Activated CD8-positive, alpha-beta memory T cell treated with anti-CD3 and anti-CD28 coated beads for 36 hours (primary cell): ENCODE data around the gene CD247. TPM values are rescaled to one million over a fixed set of nuclear protein-coding genes. Genes with fewer than 3 reads are reported as not detected.

Experiments
- CTCF ChIA-PET: fragments of 350-600 bp; sonication (Branson Sonifier 250); formaldehyde crosslinking; loops from one replicate; lab custom pipeline; 2021; ENCODE audit warnings: antibody characterized with exemption; lab: Charles Lee
- POLR2A ChIA-PET: fragments of 350-600 bp; sonication (Branson Sonifier 250); formaldehyde crosslinking; loops from one replicate; lab custom pipeline; 2021; ENCODE audit warnings: antibody characterized with exemption; lab: Charles Lee
- total RNA-seq, 2 experiments: library from RNA; stranded (reverse); gene quantifications; one replicate each; pipeline ENCODE4 v1.2.3, GENCODE V29; 2021

Gene CD247
- total RNA-seq, 2 experiments from 2014 or later: 157 to 159 TPM

DNA sequence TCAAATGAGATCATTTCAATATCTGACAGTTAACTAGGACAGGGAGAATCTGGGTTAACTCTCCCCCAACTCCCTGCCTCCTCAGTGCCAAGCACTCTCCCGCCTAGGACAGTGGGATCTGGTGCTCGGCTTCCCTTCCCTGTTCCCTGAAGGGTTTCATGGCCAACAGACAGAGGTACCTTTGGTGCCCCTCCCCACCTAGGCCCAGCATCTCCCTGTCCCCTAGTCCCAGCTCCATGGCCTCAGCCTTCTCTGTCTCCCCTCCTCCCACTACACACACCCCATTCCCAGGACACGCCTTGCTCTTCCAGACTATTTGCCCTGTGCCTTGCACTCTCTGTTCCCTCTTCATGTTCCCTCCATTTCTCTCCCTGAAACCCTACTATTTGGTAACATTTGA is 77.1 kb downstream of the CD247 start:
- POLR2A ChIA-PET: no interaction called here

DNA sequence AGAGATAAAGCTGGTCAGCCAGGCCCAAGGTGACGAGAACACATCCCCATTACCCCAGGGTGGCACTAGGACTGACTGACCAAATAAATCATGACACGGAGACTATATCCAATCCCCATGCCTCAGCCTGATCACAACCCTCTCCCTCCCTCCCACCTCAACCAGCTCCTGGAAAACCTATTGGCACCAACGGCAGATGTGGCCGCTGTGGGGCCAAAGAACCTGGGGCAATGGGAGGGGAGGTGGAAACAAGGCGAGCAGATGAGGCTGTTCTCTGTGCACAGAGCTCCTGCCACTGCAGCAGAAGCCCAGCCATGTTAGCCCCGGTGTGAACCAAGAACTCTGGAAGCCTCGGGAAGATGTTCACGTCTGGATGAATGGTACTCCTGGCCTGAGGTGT is 77.6 kb downstream of the CD247 start:
- POLR2A ChIA-PET: no interaction called here
- CTCF ChIA-PET: interaction anchor here (1.4 kb wide), 1 partner anchor 93 kb away, joined by 5 read pairs; no protein-coding TSS in a partner anchor

More for the DNA sequence above, 77.1 kb downstream of the CD247 start:
- CTCF ChIA-PET: interaction anchor here (1.4 kb wide), 1 partner anchor 92 kb away, joined by 5 read pairs; no protein-coding TSS in a partner anchor

DNA sequence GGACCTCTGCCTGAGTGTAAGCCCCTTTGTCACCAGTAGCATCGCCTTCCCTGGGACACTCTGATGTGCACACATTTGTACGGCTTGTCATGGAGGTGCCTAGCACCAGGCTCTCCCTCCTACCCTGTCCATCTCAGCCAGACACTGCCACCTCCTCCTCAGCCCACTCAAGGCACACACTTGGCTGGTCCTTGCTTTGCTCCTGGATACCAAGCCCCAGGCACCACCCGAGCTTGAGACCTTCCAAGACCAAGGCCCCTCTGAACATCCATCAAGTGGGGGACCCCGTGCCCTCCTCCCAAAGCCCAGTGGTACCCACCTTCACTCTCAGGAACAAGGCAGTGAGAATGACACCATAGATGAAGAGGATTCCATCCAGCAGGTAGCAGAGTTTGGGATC is 78.0 kb downstream of the CD247 start:
- CTCF ChIA-PET: no interaction called here
- POLR2A ChIA-PET: no interaction called here

DNA sequence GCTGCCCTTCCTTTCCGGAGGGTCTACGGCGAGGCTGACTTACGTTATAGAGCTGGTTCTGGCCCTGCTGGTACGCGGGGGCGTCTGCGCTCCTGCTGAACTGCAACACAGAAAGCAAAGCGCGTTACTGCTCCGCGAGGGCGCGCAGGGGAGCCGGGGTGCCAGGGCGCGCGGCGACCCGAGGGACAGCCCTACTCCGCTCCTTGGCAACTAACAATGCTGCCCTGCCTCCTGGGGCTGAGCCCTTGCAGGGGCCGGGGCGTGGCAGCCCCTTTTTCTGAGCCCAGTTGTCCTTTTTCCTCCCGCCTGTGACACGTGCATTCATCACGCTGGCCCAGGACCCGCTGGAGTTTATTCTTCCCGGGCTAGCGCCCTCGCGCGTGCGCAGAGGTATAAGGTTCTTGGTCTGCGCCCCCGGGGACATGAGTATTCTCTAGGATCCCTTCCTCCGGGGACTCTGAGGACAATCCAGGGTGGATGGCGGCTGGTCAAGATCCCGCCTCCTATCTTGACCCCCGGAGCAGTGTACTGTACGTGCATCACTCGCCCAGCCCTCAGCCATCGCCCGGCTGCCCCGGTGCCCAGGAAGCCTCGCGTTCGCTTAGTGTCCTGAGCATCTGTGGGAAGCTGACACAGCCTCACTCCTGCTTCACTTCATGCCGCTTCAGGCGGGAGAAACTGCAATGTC is 78.9 kb downstream of the CD247 start:
- POLR2A ChIA-PET: interaction anchor here (0.6 kb wide), 1 partner anchor 61 kb away, joined by 4 read pairs; no protein-coding TSS in a partner anchor
- CTCF ChIA-PET: interaction anchor here (1.1 to 1.8 kb wide), 3 partner anchors 8 to 101 kb away, joined by 3 to 5 read pairs (median 4); no protein-coding TSS in a partner anchor

DNA sequence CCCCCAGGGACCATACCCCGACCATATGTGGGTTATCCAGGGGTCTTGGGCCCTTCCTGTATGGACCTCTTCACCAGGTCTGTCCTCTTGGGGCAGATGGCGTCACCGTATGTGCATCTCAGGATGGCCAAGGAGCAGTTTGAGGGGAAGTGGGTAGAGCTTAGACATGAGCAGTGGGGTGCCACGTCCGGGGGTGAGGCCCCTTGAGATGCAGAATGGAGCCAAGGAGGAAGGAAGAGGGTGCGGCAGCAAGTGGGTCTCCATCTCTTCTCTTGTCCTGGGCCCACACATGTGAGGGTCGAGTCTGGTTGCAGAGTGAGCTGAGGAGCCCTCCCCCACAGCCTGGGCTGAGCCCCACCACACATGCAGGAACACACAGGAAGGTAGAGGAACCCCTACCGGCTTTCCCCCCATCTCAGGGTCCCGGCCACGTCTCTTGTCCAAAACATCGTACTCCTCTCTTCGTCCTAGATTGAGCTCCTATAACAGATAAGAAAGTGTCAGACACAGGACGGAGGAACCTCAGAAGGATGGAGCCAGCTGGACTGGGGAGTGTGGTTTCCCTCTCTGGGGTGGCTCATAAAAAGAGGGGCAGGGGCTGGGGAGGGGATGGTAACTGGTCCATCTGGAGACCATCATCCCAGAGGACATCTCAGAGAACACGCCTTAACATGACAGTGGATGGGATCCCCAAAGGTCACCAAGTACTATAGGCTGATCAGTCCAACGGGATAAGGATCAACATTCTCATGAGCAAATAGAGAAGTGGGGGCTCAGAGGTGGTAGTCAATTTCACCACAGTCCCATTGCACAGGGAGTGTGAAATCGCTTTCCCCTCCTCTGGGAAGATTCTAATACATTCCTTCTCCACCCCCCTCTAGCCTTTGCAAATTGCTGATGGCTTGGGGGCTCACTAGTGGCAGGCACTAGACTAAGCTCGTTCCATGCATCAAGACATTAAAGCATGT is 79.9 kb downstream of the CD247 start:
- ChIA-PET POLR2A (interaction anchor here (0.6 to 1.0 kb wide), 2 partner anchors 9 to 262 kb away, joined by 4 to 5 read pairs; no protein-coding TSS in a partner anchor), CTCF (interaction anchor here (0.9 to 1.8 kb wide), 5 partner anchors 9 to 373 kb away, joined by 3 to 5 read pairs (median 3); no protein-coding TSS in a partner anchor)

DNA sequence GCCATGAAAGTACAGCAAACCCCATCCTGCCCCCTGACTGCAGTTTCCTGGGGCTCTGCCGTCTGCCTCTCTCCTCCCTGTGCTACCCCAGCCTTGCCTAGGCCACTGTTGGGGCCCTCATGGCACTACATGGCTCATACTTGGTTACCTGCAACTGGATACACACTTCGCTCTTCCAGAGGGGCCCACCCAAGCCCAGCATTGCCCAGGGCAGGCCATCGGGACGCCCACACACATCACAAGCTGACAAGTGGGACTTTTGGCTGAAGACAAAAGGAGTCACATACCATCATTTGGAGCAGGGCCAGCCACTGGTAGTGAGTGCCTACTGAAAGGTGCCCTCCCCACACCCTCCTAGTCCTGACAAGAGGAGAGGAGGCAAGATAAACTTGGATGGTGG is 82.8 kb downstream of the CD247 start:
- POLR2A ChIA-PET: no interaction called here
- CTCF ChIA-PET: no interaction called here

DNA sequence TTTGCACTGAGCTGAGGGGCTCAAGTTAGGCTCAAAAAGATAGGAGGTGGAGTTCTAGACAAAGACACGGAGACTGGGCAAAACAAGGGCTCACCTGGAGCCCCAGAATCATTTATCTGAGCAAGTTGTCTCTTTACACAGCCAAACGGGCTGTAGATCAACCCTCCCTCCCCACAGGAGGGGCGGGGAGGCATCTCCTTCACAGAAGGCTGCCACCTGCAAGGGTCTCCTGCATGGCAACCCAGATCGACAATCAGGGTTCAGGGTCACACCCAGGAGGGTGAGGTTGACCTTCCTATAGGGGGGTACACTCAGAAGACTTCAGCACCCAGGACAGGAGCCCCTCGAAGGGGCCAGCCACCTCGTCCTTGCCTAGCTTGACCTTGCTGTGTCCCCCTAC is 84.0 kb downstream of the CD247 start:
- ChIA-PET CTCF (interaction anchor here (0.9 to 1.0 kb wide), 2 partner anchors 22 to 106 kb away, joined by 3 read pairs; no protein-coding TSS in a partner anchor), POLR2A (no interaction called here)

DNA sequence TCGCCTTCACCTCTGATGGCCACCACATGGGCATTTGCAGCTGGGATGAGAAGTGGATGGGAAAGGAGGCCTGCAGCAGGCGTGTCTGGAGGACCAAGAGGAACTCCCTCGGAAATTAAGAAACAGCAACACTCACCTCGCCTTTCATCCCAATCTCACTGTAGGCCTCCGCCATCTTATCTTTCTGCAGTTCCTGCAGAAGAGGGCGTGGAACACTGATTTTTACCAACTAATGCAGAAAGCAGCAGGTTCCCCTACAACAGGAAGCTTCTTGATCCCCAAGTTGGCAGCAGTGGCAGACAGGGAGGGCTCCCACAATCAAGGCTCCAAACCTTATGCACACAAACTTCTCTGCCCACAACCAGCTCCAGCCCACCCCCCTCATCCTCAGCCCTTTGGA is 84.4 kb downstream of the CD247 start:
- ChIA-PET POLR2A (no interaction called here), CTCF (interaction anchor here (0.9 to 1.0 kb wide), 2 partner anchors 23 to 107 kb away, joined by 3 read pairs; no protein-coding TSS in a partner anchor)

DNA sequence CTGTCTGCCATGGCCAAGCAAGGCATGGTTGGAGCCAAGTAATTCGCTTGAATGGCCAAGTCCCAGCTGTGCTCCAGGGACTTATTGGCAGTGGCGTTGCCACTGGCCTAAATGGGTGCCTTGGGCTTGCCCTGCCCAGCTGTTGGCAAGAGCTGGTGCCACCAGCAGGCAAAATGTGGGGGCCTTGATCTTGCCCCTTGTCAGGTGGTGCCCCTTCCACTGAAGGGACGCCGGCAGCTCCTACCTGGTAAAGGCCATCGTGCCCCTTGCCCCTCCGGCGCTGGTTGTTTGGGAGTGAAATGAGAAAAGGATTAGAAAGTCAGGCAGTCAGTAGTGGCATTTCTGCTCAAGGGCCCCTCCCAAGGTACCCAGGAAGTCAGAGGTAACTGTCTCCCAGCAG is 85.5 kb downstream of the CD247 start:
- ChIA-PET POLR2A (no interaction called here), CTCF (interaction anchor here (1.1 kb wide), 1 partner anchor 73 kb away, joined by 3 read pairs; no protein-coding TSS in a partner anchor)

DNA sequence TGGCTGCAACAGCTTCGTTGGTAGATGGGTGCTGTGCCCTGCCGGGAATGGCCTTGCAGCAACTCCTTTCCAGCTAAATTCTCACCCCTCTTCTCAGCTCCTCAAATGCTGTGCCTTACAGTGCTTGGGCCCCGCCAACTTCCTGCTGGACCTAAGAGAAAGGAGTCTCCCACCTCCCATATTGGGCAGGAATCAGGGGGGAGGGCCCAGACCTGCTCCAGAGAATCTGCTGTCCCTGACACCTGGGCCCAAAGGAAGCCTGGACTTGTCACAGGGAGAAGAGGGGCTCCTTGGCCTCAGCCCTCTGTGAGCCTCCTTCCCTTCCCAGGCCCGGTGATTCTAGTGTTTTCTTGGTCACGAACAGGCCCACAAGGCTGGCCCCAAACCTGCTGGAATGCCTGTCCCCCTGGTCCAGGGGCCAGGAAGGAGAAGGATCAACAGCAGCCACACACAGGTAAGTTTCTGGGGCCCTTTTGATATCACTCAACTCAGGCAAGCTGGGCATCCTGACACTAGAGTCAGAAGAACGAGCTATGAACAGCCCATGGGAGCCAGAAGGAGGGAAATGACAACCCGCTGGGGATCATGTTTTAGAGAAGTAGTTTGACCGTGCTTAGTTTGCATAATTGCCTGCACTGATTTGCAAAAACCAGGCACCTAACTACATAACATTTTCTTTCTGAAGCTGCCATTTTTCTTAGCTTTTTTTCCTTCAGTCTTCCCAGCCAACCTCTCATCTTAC is 86.2 kb downstream of the CD247 start:
- ChIA-PET POLR2A (no interaction called here), CTCF (interaction anchor here (1.1 kb wide), 1 partner anchor 74 kb away, joined by 3 read pairs; no protein-coding TSS in a partner anchor)

DNA sequence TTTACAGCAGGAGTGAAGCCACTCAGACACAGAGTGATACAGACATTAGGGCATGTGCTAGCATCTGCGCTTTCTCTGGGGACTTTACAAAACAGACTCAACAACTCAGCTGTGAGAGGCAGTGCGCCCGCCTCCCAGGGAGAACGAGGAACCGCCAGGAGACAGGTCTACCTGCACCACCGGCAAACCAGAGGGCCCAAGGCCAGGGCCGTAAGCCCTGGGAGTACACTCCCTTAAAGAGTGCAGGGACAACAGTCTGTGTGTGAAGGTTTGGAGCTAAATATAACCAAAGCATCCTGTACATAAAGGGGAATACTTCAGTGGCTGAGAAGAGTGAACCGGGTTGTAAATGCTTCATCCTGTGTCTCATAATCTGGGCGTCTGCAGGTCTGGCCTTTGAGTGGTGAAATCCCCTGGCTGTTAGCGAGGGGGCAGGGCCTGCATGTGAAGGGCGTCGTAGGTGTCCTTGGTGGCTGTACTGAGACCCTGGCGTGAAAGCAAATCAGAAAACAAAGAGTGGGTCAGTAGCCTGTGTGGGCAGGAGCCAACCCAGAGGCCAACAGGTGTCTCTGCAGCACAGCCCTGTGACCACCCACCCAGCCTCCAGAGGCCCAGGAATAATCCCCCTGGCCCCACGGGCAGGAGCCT is 86.9 kb downstream of the CD247 start:
- POLR2A ChIA-PET: no interaction called here
- CTCF ChIA-PET: no interaction called here

DNA sequence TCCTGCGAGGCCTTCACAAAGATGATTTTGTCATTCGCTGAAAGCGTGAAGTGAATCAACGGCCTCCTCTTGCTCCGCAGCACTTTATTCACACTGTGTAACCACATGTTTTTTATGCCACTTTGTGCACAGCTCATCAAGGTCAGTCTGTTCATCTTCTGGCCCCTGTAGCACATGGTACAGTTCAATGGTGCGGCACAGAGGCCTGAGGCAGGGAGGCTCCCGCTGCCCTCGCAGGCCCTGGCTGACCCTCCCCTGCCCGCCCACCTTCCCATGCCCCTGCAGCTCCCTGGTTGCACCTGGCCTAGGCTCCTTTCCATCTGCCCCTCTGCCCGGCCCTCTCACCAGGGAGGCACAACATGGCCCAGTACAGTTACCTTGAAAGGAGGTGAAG is 87.5 kb downstream of the CD247 start:
- ChIA-PET POLR2A (no interaction called here), CTCF (interaction anchor here (0.6 to 0.7 kb wide), 2 partner anchors 30 to 356 kb away, joined by 3 read pairs; no protein-coding TSS in a partner anchor)

DNA sequence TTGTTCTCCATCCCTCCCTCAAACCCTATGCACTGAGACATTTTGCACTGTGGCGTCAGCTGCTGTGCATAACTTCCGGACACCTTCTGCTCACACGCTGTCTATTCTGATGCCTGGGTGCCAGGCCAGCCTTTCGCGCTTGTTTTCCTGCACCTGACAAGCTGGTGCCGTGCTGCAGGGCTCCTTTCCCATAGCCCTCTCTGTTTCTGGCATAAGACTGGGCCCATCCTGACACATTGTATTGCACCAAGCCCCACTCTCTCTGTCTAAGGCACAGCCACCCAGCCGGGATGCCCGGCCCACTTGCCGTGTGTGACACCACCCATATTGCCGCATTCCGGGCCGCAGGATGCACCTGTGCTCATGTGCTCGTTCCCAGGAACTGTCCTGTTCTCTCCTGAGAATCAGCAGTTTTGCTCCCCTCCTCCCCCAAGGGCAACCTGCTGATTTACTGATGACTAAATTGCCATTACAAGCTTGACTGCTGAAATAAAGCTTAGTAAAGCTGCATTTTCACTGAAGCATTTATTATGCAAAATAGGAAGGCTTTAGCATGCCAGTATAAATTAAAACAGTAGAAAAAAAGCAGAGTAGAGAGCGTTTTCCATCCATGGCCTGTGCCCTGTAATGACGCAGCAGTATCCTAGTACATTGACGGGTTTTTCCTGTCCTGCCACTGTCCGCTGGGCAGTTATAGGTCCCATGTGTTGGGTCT is 88.0 kb downstream of the CD247 start:
- POLR2A ChIA-PET: no interaction called here

DNA sequence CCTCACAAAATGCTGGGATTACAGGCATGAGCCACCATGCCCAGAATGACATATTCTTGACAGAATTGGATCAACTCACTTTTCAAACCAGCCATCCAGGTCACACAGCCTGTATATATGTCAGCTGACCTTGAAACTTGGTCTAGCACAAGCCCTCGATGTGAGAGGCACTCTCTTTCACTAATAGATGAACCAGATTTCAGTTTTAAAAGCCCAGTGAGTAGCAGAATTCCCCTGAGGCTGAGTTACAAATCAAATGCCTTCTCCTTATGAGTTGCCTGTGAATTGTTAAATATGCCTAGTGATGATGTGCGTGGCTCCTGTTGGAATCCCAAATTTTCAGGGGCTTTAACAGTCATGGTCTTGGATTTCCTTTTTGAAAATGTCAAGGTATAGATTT is 88.7 kb downstream of the CD247 start:
- ChIA-PET POLR2A (no interaction called here), CTCF (interaction anchor here (1.0 kb wide), 1 partner anchor 50 kb away, joined by 3 read pairs; no protein-coding TSS in a partner anchor)

More for the DNA sequence above, 88.0 kb downstream of the CD247 start:
- CTCF ChIA-PET: interaction anchor here (0.6 to 0.7 kb wide), 2 partner anchors 29 to 355 kb away, joined by 3 read pairs; no protein-coding TSS in a partner anchor

DNA sequence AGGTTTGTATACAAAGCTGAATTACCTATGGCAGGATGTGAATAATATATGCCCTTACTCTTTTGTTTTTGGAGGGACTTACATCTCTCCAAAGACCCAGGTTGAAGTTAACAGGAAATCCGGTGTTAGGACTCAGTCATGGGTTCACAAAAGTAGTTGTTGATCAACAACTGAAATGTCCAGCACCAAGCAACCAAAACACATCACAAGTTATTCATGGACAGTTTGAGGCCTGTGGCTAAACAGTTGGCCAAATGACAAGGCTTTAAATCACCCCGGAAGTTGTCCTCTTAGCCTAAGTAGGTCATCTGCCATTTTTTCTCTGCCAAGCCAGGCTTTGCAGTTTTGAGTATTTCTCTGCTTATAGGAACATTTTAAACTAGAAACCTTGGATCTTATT is 89.9 kb downstream of the CD247 start:
- POLR2A ChIA-PET: no interaction called here
- CTCF ChIA-PET: no interaction called here

DNA sequence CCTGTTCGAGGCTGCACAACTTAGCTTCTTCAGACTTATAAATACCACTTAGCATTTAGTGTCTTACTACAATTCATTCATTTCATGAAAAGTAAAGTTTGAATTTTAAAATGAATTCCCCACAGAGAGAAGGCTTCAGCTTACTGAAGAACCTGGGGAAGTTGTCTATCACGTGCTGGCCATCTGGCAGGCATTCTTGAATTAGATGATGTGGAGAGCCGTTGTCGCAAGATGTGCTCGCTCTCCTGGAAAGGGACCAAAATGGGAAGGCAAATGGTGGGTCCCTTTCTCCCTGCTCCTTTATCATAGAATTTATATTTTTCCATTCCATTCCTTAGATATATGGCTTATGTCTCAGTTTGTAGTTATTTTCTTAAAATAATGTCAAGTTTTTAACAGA is 90.5 kb downstream of the CD247 start:
- ChIA-PET POLR2A (no interaction called here), CTCF (interaction anchor here (0.5 kb wide), 1 partner anchor 1547 kb away, joined by 3 read pairs; no protein-coding TSS in a partner anchor)

DNA sequence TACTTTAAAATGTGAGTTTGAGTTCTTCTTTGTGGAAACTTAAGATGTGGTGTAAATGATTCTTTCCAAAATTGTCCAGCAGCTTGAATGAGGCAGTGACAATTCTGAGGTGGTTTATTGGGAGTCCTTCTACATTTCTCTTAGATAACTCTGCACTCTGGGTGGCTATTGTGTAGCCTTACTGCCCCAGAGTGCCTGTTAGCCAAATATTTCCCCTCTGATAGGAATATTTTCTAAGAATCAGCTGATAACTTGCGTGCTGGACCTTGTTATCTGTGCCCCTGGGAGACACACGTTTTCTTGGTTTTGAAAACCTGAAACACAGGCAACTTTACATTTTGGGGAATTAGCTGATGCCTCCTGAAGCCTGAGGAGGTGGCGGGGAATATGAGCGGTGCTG is 91.6 kb downstream of the CD247 start:
- ChIA-PET POLR2A (no interaction called here), CTCF (no interaction called here)
